ENCODE measurements around the gene CNTN4. TPM values are rescaled to one million over a fixed set of nuclear protein-coding genes. Genes with fewer than 3 reads are reported as not detected.

The CNTN4 gene
- total and polyA plus RNA-seq, 8 donors, result 2.5 to 10.8 (median 5.1) TPM

- no peaks in the 10 kb centered on the region for H3K36me3 ChIP-seq
- H3K27me3 ChIP-seq, result no peaks in the 10 kb centered on the region
- H3K4me1 ChIP-seq, result no peaks in the 10 kb centered on the region
- intact Hi-C loops (cut with DNase I), result no loop called here
- H3K4me3 ChIP-seq, result no peak overlapping the region
- H3K27ac ChIP-seq, result no peak overlapping the region
- TF ChIP-seq CTCF (IDR thresholded peaks at IDR 0.05), result no peak
- no peaks in the 10 kb centered on the region for H3K9me3 ChIP-seq
- FAIRE-seq, result no peak
- no peak for ATAC-seq
- 73 to 92% methylated on average over 5 of the region's 5 CpGs for WGBS, 2 donors
- DNase-seq, result no peak
Measured at GRCh38 chr3:3071136-3071535, 972.5 kb downstream of the CNTN4 start.

GRCh38 chr3:3074551-3075257 lies 976.0 kb downstream of the CNTN4 start:
- FAIRE-seq, result no peak
- Histone ChIP-seq H3K27ac (no peak overlapping the region), H3K9me3 (no peaks in the 10 kb centered on the region), H3K36me3 (no peaks in the 10 kb centered on the region), H3K4me1 (no peaks in the 10 kb centered on the region), H3K4me3 (no peak overlapping the region), H3K27me3 (no peaks in the 10 kb centered on the region)
- no peak for ATAC-seq
- WGBS, 2 donors, result 59 to 68% methylated on average over 5 of the region's 5 CpGs
- no peak for DNase-seq
- intact Hi-C loops (cut with DNase I), result no loop called here
- no peak for TF ChIP-seq CTCF (IDR thresholded peaks at IDR 0.05)

GRCh38 chr3:3080309-3080708 lies 981.6 kb downstream of the CNTN4 start:
- no peak overlapping the region for H3K4me3 ChIP-seq
- no peak for TF ChIP-seq CTCF (IDR thresholded peaks at IDR 0.05)
- intact Hi-C loops (cut with DNase I), result no loop called here
- no peaks in the 10 kb centered on the region for H3K36me3 ChIP-seq
- FAIRE-seq (no peak), DNase-seq (no peak), ATAC-seq (no peak)
- H3K27me3 ChIP-seq, result no peaks in the 10 kb centered on the region
- no peak overlapping the region for H3K27ac ChIP-seq
- no peaks in the 10 kb centered on the region for H3K4me1 ChIP-seq
- no peaks in the 10 kb centered on the region for H3K9me3 ChIP-seq
- WGBS, 2 donors, result 43 to 48% methylated on average over 5 of the region's 5 CpGs

GRCh38 chr3:3081381-3082233 lies 982.9 kb downstream of the CNTN4 start:
- H3K4me3 ChIP-seq, result no peak overlapping the region
- H3K4me1 ChIP-seq, result no peaks in the 10 kb centered on the region
- FAIRE-seq (no peak), DNase-seq (no peak), ATAC-seq (no peak)
- no peaks in the 10 kb centered on the region for H3K9me3 ChIP-seq
- intact Hi-C loops (cut with DNase I), result no loop called here
- 53 to 64% methylated on average over 9 of the region's 9 CpGs for WGBS, 2 donors
- TF ChIP-seq CTCF (IDR thresholded peaks at IDR 0.05), result no peak
- no peaks in the 10 kb centered on the region for H3K36me3 ChIP-seq
- no peaks in the 10 kb centered on the region for H3K27me3 ChIP-seq
- no peak overlapping the region for H3K27ac ChIP-seq
